Mononuclear cell (primary cell): ENCODE results near the gene POP4. TPM values are rescaled to one million over a fixed set of nuclear protein-coding genes. Genes with fewer than 3 reads are reported as not detected.
"Not testable (repeated sequence)": the region's sequence is repeated elsewhere in the genome, so short reads cannot be mapped to it uniquely, and the experiment has no call there.

Experiments used
- H3K27me3 ChIP-seq: 2 replicates; pipeline ENCODE4 v1.6.0; 2011; ENCODE audit warnings: low read length, control low read depth; ENCODE audit not compliant: insufficient read depth
- H3K4me1 ChIP-seq: 2 replicates; pipeline ENCODE4 v1.5.1; 2011; ENCODE audit warnings: mild to moderate bottlenecking, low read length, control low read depth; ENCODE audit not compliant: insufficient read depth
- H3K4me3 ChIP-seq: 2 replicates; pipeline ENCODE4 v1.5.1; 2011; ENCODE audit warnings: mild to moderate bottlenecking, low read length, moderate library complexity
- H3K9me3 ChIP-seq: 2 replicates; pipeline ENCODE4 v1.5.1; 2011; ENCODE audit warnings: low read depth, mild to moderate bottlenecking, control low read depth, low read length
- total RNA-seq: library from RNA; depleted of rRNA; stranded (reverse); fragments of >200 nt; gene quantifications from one replicate; pipeline ENCODE4 v1.2.3, GENCODE V29; 2012

The POP4 gene
- total RNA-seq, 1 donor, result 44.4 TPM

GRCh38 chr19:29614046-29614445 lies 8.0 kb downstream of the POP4 start:
- no peak overlapping the region for H3K4me3 ChIP-seq
- H3K9me3 ChIP-seq, result no peaks in the 10 kb centered on the region
- no peaks in the 10 kb centered on the region for H3K27me3 ChIP-seq
- peaks cover 10% of the 10 kb centered on the region for H3K4me1 ChIP-seq

DNA sequence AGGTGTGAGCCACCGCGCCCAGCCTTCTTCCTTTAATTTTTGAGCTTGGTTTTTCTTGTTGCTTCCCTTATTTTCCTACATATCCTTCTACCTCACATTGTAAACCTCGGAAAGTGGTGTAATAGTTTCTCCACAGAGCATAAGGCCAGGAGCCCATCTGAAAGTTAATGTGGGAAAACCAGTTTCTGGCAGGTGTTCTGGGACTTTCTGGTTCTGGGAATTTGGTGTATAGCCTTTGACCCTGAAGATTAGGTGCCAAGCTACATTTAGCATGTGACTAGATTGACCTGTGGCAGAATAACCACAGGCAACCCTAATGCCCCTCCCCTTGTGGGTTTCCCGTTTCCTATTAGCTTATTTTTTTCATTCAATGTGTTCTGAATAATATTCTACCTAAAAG lies 8.7 kb downstream of the POP4 start:
- H3K4me3 ChIP-seq, result no peak overlapping the region
- no peaks in the 10 kb centered on the region for H3K27me3 ChIP-seq
- peaks cover 10% of the 10 kb centered on the region for H3K4me1 ChIP-seq
- no peaks in the 10 kb centered on the region for H3K9me3 ChIP-seq

DNA sequence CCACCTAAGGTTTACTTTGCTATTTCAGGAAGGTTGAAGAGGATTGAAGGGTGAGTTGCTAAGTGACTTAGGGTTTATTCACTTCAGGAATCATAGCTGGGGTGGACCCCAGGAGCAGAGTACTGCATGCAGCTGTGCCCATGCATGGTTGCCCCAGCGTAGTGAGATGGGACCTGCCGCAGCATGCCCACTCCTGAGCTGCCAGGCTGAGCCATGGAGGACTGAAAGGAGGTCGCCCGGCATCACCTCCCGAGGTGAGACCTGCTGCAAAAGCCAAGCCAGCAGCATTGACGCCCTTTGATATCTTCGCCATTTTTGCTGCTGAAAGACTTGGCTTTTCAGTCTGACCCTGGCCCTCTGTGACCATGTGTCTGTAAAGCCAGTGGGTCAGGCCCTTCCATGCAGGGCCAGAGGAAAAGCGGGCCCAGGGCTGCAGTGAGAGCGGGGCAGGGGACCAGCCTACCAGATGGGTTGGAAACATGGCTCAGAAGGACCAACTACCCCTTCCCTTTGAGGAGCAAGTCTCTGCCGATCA lies 9.9 kb downstream of the POP4 start:
- no peak overlapping the region for H3K4me3 ChIP-seq
- no peaks in the 10 kb centered on the region for H3K27me3 ChIP-seq
- no peaks in the 10 kb centered on the region for H3K9me3 ChIP-seq
- H3K4me1 ChIP-seq, result peaks cover 11% of the 10 kb centered on the region

GRCh38 chr19:29616541-29616940 lies 10.5 kb downstream of the POP4 start:
- no peaks in the 10 kb centered on the region for H3K27me3 ChIP-seq
- H3K9me3 ChIP-seq, result no peaks in the 10 kb centered on the region
- H3K4me1 ChIP-seq, result peaks cover 11% of the 10 kb centered on the region
- H3K4me3 ChIP-seq, result no peak overlapping the region

DNA sequence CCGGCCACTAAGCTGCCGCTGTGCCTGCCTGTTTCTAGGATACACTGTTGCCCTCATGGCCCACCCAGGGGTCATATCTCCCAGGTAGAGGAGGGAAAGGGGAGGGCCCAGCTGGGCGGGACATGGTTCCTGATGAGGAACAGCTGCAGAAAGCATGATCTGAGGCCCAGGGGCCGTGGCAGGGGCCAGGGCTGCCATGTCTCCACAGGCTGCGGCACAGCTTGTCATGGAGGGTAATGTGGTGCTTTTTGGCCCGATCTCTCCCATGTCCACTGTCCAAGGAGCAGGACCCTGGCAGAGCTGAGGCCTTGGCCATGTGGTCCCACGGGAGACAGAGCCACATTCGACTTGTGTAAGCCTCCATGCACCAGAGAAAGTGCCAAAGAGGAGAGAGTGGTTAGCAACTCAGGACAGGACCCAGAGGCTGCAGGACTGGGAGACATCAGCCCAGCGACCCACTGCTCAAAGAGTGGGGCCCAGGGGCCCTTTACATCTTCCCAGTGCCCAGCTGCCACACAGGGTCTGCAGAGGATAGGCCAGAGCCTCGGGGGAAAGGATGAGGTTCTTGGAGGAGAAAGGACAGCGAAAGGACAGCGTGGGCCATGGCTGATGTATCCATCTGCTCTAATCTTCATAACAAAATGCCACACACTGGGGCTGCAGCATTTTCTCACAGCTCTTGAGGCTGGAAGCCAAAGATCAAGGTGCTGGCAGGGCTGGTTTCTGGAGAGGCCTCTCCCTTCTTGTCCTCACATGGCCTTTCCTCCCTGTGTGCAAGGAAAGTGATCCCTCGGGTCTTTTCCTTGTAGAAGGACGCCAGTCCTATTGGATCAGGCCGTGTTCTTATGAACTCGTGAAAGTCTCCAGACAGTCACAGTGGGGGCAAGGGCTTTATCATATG lies 11.5 kb downstream of the POP4 start:
- Histone ChIP-seq H3K27me3 (no peaks in the 10 kb centered on the region), H3K9me3 (no peaks in the 10 kb centered on the region), H3K4me1 (peaks cover 22% of the 10 kb centered on the region), H3K4me3 (no peak overlapping the region)

DNA sequence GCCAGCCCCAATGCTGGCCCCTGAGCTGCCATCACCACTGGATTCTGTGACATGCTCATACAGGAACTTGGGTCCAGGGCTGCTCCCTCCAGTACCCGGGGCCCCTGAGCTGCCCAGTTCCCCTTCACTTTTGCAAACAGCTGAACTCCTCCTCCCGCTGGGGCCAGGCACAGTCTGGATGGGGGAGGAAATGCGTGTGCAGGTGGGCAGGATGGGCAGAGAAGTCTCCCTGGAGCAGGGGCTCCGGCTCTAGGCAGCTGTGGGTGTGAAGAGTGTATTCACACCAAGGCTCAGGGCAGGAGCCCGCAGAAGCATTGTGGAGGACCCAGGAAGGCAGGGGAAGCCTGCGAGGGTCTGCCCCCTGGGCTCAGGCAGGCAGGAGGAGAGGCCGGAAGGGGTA lies 12.4 kb downstream of the POP4 start:
- no peaks in the 10 kb centered on the region for H3K27me3 ChIP-seq
- H3K4me3 ChIP-seq, result no peak overlapping the region
- peaks cover 28% of the 10 kb centered on the region for H3K4me1 ChIP-seq
- H3K9me3 ChIP-seq, result no peaks in the 10 kb centered on the region

GRCh38 chr19:29618871-29619270 lies 12.8 kb downstream of the POP4 start:
- no peaks in the 10 kb centered on the region for H3K27me3 ChIP-seq
- peaks cover 33% of the 10 kb centered on the region for H3K4me1 ChIP-seq
- H3K4me3 ChIP-seq, result no peak overlapping the region
- no peaks in the 10 kb centered on the region for H3K9me3 ChIP-seq

DNA sequence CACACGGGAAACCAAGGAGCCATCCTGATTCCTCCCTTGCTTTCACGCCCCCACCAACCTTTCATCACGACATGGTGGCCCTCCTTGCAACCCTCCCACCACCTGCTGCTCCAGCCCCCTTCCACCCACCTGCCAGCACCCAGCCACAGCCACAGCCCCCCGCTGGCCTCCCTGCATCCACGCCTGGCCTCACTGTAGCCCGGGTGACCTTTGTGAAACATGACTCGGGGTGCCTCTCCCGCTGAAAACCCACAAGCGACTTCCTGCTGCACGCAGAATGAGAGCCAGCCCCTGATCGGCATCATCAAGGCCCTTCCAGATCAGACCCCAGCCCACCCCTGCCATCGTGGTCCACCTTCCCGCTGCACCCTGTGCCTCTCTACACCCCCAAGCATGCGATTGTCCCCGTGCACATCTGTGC lies 14.9 kb downstream of the POP4 start:
- no peak overlapping the region for H3K4me3 ChIP-seq
- H3K9me3 ChIP-seq, result no peaks in the 10 kb centered on the region
- H3K4me1 ChIP-seq, result peaks cover 44% of the 10 kb centered on the region
- no peaks in the 10 kb centered on the region for H3K27me3 ChIP-seq

DNA sequence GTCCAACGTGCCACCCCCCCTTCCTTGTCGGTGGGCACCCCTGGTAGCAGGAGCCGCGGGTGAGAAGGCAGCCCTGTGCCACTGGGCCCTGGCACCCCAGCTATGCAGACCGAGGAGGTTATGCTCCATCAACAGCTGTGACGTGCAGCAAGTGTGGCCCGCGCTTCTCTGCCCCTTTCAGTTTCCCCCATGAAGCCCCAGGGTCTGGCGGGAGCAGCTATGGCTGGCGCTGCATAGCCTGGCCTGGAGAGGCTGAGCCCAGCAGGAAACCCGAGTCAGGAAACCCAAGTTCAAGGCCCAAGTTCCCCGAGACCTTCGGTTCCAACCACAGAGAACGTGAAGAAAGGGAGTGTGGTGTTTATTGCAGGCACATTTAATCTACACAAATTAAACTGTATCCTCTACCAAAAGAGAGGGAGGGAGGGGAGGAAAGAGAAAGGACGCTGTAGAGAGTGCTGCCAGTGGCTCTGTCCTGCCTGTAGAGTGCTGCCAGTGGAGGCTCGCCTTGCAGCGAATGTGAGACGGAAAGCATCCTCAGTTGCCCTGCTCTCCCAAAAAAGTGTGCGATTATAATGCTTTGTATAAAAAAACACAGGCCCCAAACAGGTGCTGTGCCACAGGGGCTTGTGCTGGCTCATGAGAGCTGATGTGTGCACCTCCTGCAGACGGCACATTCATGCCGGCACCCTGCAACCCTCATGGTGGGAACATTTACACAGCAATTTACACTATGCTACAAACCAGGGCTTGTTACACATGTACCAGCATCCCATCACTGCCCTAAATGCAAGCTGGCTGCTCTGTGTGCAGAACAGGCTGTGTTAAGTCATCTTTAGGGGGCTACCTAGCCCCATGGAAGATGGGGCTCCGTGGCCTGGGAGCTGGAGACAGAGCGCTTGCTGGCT lies 16.3 kb downstream of the POP4 start:
- Histone ChIP-seq H3K9me3 (no peaks in the 10 kb centered on the region), H3K4me1 (peaks cover 44% of the 10 kb centered on the region), H3K4me3 (no peak overlapping the region), H3K27me3 (no peaks in the 10 kb centered on the region)

- no peaks in the 10 kb centered on the region for H3K9me3 ChIP-seq
- no peak overlapping the region for H3K4me3 ChIP-seq
- H3K4me1 ChIP-seq, result peaks cover 44% of the 10 kb centered on the region
- H3K27me3 ChIP-seq, result no peaks in the 10 kb centered on the region
These were observed 17.8 kb downstream of the POP4 start for GRCh38 chr19:29623726-29624488.

DNA sequence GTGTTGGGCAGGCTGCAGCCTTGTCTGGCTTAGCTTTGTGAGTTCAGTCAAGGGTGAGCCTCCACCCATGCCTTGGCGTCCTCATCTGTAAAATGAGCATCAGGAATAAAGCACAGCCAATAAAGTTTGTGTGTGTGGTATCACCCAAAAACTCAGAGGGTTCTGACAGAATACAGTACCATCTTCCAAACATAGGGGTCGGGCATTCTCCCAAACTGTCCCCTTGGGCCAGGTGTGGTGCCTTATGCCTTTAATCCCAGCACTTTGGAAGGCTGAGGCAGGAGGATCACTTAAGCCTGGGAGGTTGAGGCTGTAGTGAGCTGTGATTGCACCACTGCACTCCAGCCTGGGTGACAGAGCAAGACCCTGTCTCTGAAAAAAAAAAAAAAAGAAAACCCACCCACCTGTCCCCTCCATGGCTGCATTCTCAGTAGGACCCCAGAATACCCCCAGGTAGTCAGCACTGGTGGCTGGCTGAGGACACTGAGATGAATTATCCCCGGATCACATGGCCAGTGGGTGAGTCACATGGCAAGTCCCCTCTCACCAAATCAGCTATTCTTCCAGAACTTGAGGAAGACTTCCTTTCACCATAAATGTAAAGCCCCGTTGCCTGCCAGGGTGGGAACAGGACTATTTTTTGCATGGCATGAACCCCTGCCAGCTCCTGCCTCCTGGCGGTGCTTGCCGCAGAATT lies 18.6 kb downstream of the POP4 start:
- Histone ChIP-seq H3K4me1 (peaks cover 44% of the 10 kb centered on the region), H3K27me3 (no peaks in the 10 kb centered on the region), H3K9me3 (no peaks in the 10 kb centered on the region), H3K4me3 (no peak overlapping the region)

- Histone ChIP-seq H3K4me1 (peaks cover 44% of the 10 kb centered on the region), H3K27me3 (no peaks in the 10 kb centered on the region), H3K4me3 (no peak overlapping the region), H3K9me3 (no peaks in the 10 kb centered on the region)
These were observed 19.1 kb downstream of the POP4 start for GRCh38 chr19:29625186-29625651.

GRCh38 chr19:29626386-29626785 lies 20.3 kb downstream of the POP4 start:
- H3K27me3 ChIP-seq, result no peaks in the 10 kb centered on the region

DNA sequence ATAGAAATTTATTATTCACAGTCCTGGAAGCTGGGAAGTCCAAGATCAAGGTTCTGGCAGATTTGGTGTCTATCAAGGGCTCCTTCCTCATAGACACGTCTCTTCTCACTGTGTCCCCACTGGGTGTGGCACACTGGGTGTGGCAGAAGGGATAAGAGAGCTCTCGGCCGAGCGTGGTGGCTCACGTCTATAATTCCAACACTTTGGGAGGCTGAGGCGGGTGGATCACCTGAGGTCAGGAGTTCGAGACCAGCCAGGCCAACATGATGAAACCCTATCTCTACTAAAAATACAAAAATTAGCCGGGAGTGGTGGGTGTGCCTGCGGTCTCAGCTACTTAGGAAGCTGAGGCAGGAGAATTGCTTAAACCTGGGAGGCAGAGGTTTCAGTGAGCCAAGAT lies 20.7 kb downstream of the POP4 start:
- H3K9me3 ChIP-seq, H3K4me3 ChIP-seq, H3K27me3 ChIP-seq: not testable (repeated sequence)
- peaks cover 29% of the 10 kb centered on the region for H3K4me1 ChIP-seq

More at GRCh38 chr19:29626386-29626785, 20.3 kb downstream of the POP4 start:
- H3K4me3 ChIP-seq, result no peak overlapping the region
- no peaks in the 10 kb centered on the region for H3K9me3 ChIP-seq
- H3K4me1 ChIP-seq, result peaks cover 34% of the 10 kb centered on the region
